Right ventricle myocardium inferior (tissue), 1 donor: Measurements from ENCODE around the gene KIF15. TPM values are rescaled to one million over a fixed set of nuclear protein-coding genes. Genes with fewer than 3 reads are reported as not detected.

Source experiments
- ATAC-seq: fragments of 200-7000 bp; cut with Tn5 transposase; one replicate; pipeline ENCODE4 v1.9.1; 2020; ENCODE audit warnings: mild to moderate bottlenecking, moderate library complexity
- DNase-seq: peaks from one replicate; pipeline ENCODE4 v3.0.0; 2021; ENCODE audit errors: missing footprints
- intact Hi-C: fragments of 100-400 bp; cut with DNase I; formaldehyde crosslinking; loops from one replicate; pipeline ENCODE4 v1.11.0; 2022
- total RNA-seq: library from RNA; stranded (reverse); fragmentation: NEBNext Ultra II Directional; extraction: Animal tissue kit (Norgen Biotek cat#: 25700); gene quantifications from one replicate; pipeline ENCODE4 v1.2.1, GENCODE V29; 2021
- donor health status: DM: no; HTN: yes; CAD: no; lungs with severe emphysema.

Gene KIF15
- total RNA-seq, 1 donor from 2014 or later: 1.2 TPM

DNA sequence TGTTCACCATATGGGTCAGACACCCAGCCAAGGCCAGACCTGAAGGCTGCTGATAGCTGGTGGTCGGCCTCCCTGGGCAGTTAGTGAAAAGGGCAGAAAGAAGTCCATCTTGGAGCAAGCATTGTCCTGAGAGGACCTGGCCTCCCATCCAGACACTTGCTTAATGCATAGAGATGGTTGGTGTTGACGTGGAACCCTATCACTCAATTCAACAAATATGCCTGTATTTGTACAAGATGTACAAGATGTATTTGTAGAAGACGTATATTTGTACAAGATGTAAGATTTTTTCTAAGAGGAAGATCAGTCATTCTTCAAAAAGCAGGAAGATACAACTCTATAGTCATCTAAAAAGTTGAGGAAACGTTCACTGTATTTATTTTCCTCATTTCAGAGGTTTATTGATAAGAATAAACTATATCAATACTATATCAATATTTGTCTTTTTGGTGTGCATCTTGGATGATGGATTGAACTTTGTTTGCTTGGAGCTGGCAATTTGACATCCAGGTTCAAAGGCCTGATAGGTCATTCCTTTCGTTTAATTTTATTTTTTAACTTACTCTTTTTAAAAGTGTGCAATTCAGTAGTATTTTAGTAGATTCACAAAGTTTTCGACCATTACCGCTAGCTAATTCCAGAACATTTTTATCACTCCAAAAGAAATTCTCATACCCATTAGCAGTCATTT, 106.0 kb downstream of the KIF15 start:
- ATAC-seq (no peak), DNase-seq (no peak)
- intact Hi-C loops: loop anchor here (10.0 kb wide), 1 partner anchor 167 kb away; no protein-coding TSS in a partner anchor

DNA sequence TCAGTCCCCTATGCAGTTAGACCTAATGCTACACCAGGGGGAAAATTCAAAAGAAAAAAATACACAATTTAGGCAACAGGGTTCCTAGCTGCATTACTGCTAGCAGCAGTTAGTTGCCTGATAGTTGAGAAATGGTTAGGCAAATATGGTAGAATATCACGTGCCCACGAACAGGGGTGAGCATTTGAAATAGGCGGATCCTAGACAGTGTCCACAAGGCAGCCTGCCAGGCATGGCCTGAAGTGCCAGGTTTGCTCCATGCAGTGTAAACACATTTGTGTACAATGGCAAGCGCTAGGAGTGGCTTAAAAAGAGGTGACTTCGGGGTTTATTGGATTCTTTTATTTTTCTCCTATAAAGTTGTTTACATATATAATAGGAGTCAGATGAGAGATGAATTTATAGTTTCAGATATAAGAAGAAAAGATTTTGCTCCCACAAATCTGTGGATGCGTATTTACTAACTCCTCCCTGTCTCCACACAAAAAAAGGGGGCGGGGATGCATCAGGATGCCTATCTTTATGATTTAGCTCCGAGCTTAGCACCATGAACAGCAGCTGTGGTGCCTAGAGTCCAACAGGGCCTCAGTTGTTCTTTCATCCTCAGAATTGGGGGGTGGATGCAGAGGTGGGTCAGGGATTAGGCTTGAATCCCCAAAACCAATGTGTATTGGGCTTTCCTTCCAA, 108.9 kb downstream of the KIF15 start:
- intact Hi-C loops: no loop called here
- ATAC-seq (no peak), DNase-seq (no peak)

DNA sequence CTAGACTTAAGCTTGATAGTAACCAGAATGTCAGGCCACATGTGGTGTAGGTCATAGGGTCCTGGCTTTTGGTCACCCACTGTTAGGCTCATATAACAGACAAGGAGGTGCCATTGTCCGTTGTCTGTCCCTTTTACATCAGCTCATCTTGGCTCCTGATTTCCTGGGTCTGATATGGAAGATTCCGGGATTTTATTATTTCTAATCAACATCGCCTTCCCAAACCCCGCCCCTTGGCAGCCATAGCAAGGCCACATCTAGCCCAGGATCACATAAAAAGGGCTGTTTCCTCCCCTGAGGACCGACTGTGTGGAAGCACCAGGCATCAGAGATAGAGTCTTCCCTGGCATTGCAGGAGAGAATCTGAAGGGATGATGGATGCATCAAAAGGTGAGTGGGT, 112.7 kb downstream of the KIF15 start, which contains the start of gene TGM4:
Gene TGM4, plus strand, starts transcription at position 301 of the 400 bp plus-strand sequence. Its CDS starts 71 bp downstream, at position 372.
- DNase-seq (no peak), ATAC-seq (no peak)
- intact Hi-C loops: no loop called here

DNA sequence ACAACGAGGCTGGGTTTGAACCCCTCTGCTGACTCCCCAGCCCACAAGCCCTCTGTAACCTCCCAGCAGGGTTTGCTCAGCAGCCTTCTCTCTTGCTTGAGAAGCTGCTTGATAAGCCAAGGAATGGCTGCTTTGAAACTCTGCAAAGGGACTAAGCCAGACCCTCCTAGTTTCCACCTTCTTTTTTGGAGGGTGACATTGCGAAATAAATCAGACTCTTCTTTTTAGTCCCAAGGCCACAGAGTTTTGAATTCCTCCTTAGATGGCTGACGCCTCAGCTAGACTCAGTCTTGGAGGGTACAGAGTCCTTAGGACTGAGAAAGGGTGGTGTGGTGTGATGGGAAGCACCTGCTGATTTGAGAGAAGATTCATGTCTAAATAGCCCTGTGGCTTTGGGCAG, 114.0 kb downstream of the KIF15 start:
- ATAC-seq (no peak), DNase-seq (no peak)
- intact Hi-C loops: no loop called here

DNA sequence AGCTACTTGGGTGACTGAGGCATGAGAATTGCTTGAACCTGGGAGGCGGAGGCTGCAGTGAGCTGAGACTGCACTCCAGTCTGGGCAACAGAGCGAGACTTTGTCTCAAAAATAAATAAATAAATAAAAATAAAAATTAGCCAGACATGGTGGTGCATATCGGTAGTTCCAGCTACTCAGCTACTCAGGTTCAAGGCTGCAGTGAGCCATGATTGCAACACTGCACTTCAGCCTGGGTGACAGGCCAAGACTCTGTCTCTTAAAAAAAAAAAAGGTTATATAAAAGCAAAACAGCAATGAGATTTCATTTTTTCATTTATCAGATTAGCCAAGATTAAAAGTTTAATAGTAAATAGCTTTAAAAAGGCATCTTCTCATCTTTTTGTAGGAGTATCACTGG, 115.7 kb downstream of the KIF15 start:
- ATAC-seq (no peak), DNase-seq (no peak)
- intact Hi-C loops: no loop called here

DNA sequence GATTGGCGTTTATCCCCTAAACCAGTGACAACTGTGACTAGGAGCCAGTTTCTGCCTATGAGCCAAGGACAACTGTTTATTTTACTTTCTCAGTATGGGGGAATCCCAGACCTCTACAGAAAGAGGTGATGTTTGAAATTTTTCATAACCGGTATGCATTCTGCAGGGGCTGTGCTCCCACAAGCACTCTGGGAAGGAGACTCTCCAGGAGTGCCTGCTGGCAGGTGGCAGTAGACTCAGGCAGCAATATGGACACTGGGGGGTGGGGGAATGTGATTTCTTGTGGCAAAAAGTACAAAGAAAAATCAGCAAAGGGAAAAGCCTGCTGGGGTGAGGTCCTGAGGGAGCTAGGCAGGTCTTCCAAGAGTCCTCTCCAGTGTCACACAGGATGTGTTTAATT, 118.7 kb downstream of the KIF15 start:
- ATAC-seq (no peak), DNase-seq (no peak)
- intact Hi-C loops: no loop called here

DNA sequence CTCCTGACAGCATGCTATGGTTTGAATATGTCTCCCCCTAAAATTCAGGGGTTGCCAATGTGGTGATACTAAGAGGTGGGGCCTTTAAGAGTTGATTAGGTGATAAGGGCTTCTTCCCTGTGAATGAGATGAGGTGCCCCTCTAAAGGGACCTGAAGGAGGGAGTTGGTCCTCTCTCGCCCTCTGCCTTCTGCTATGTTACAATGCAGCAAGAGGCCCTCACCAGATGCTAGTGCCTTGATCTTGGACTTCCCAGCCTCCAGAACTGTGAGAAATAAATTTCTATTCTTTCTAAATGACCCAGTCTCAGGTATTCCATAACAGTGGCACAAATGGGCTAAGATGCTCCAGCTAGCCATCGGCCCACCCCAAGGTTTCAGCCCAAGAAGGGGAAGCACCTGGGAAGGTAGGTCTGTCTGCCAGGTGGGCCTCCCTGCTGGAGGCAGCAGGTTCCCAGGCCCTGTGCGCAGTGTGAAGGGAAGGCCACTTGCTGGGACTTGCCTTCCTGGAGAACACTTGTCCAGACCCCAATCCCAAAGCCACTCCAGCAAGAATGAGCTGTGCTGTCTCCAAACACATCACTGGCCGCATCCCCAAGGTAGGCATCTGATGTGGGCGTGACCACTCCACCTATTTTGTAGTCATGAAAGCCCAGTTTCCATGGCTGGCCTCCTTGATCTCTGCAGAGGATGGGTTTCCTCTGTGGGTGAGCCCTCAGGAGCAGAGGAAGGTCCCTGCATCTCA, 121.8 kb downstream of the KIF15 start:
- ATAC-seq (no peak), DNase-seq (no peak)
- intact Hi-C loops: no loop called here

DNA sequence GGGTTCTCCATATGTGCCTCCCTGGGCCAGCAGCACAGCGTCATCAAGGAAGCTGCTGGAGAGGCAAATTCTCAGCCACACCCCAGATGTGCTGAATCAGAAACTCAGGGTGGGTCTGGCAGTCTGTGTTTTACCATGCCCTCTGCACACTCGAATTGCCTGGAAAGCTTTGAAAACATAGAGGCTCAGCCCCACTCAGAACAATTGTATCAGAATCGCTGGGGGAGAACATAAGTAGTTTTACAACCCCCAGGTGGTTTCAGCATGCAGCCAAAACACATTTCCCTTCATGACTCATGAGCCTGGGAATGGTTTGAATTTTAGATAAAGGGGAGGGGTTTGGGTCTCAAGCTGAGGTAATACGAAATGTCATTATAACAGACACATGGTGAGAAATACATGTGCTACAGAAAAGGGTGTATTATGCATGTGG, 122.4 kb downstream of the KIF15 start:
- no peak for ATAC-seq
- intact Hi-C loops: no loop called here
- DNase-seq: no peak

DNA sequence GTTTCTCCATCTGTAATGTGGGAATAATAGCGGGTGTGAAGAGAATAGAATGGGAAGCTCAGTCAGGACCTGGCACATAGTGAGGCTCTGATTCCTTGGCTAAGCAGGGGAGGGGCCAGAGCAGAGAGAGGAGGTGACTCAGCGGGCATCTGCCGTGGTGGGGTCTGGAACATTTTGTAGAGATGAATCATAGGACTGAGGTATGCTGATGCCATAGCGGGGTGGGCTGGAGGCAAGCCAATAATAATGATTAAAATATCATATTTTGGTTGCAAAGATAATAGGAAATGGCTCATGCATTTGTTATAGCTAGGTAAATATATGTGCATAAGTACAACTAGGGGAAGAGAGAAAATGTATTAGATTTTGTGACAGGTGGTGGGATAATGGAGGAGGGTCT, 124.0 kb downstream of the KIF15 start:
- ATAC-seq (no peak), DNase-seq (no peak)
- intact Hi-C loops: no loop called here

DNA sequence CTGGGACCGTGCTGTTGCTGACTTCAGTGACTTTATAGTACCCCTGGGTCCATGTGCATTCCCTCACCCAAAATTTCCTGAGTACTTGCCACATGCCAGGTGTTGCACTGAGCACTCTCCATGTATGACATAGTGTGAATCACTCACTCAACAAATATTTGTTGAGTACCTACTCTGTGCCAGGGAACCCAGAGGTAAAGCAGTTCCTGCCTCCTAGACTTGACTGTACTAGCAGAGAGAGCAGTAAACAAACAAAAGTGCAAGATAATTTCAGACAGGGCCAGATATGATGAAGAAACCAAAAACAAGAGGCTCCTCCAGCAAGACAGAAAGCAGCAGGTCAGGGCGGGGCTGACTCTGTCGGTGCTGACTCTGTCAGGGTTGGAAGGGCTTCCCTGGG, 125.0 kb downstream of the KIF15 start:
- ATAC-seq (no peak), DNase-seq (no peak)
- intact Hi-C loops: no loop called here

DNA sequence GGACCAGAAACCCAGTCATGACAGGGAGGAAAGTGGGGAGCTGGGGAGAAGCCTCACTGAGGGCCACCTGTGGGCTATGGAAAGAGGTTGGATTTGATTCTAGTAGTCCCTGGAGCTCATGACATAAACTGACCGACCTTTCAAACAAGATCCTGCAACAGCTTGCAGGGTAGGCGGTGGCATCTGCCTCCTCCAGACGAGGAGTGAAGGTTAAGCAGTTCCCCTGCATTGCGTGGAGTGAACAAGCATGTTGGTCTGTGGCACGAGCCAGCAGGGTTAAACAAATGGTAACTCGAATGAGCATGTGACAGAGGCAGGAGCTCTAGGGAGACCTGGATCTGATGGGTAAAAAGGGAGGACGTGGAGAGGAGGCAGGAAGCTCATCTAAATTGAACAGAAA, 125.5 kb downstream of the KIF15 start:
- intact Hi-C loops: no loop called here
- no peak for DNase-seq
- ATAC-seq: no peak

DNA sequence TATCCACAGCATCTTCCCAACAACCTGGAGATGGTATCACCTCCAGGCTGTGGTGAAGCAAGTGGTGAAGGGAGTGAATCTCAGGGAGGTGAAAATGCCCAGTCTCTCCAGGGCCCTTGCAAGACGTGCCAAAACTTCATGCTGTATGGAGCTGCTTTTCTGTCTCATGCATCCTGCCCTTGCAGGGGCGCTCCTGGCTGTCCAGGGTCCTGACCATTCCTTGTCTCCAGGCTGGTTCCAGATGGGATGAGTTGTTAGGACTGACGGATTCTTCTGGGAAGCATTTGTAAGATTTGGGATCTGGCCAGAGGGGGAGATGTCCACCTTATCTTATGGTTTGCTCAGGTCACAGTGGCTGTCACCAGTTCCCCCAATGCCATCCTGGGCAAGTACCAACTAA, 128.7 kb downstream of the KIF15 start:
- intact Hi-C loops: no loop called here
- no peak for ATAC-seq
- no peak for DNase-seq

DNA sequence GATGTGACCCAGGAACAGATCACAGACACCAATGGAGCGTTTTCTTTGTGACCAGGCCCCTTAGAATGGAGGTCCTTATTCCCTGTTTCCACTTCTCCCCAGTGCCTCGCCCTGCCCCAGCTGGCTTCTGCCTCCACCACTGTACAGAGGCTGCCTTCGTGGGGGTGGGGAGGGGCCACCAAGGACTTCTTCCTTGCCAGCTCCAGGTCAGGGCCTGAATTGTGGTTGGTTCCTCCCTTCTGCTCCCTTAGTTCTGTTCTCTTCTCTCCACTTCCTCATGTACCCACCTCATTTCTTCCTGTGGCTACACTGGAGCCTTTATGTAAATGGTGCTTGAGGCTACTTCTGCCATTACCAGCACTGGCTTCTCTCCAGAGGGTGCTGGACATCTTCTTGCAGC, 129.3 kb downstream of the KIF15 start:
- DNase-seq: no peak
- ATAC-seq: no peak
- intact Hi-C loops: no loop called here

DNA sequence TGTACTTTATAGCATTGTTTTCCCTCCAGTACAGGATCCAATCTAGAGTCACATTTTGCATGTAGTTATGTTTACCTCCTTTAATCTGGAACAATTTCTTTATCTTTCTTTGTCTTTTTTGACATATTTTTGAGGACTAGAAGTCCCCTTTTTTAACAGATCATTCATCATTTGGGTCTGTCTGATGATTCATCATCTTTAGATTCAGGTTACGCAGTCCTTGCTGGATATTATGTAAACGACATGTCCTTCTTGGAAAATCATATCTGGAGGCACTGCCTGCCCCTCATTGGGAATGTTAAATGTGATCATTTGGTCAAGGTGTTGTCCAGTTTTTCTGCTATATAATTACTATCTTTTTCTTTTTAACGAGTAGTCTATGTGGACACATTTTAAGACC, 131.1 kb downstream of the KIF15 start:
- intact Hi-C loops: no loop called here
- no peak for ATAC-seq

DNA sequence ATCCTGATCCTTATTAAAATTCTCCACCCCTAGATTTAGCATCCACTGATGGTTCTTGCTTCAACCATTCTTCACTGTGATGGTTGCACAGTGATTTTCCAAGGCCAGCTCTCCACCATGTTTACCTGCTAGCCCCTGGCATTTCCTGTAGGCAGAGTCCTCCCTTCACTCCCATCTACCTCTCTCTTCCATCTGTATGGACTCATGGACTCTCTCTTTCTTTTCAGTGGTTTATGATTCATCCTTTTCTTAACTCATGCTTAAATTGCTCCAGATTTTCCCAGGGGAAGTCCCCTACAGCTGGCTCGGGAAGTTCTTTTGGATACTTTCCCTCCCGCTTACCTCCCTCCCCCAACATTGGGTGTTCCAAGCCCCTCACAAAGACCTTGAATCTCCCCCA, 131.5 kb downstream of the KIF15 start:
- intact Hi-C loops: no loop called here
- no peak for ATAC-seq
- DNase-seq: no peak

More for the DNA sequence above, 131.1 kb downstream of the KIF15 start:
- DNase-seq: no peak

DNA sequence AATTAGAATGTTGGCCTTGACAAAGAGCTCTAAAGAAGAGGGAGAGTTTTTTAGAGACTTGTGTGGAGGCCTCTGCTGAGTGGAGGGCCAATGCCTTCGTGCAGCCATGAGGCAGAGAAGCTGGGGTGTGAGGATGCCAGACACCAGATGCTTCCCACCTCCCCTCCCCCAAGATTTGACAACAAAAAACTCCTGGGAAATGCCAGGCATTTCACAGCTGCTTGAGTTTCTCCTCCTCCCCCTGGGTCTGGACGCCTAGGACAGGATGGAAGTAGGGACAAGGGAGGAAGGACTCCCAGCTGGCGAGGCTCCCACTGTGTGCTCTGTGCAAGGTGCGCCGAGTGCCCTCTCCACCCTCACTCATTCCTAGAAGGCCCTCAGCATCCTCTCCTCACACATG, 132.9 kb downstream of the KIF15 start:
- intact Hi-C loops: no loop called here
- ATAC-seq: no peak
- no peak for DNase-seq

DNA sequence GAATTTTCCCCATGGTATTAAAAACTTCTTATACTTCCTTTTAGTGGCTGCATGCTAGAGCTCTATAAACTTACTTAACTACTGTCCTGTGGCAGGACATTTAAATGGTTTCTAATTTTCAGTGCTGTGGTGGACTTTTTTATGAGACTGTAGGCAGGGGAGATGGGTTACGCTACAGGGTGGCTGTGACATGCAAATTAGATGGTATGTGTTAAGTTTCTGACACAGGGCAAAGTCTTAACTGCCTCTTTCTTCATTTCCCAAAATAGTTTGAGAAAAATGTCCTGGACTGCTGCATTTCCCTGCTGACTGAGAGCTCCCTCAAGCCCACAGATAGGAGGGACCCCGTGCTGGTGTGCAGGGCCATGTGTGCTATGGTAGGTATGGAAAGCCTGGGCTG, 134.8 kb downstream of the KIF15 start:
- intact Hi-C loops: no loop called here
- no peak for DNase-seq
- no peak for ATAC-seq

DNA sequence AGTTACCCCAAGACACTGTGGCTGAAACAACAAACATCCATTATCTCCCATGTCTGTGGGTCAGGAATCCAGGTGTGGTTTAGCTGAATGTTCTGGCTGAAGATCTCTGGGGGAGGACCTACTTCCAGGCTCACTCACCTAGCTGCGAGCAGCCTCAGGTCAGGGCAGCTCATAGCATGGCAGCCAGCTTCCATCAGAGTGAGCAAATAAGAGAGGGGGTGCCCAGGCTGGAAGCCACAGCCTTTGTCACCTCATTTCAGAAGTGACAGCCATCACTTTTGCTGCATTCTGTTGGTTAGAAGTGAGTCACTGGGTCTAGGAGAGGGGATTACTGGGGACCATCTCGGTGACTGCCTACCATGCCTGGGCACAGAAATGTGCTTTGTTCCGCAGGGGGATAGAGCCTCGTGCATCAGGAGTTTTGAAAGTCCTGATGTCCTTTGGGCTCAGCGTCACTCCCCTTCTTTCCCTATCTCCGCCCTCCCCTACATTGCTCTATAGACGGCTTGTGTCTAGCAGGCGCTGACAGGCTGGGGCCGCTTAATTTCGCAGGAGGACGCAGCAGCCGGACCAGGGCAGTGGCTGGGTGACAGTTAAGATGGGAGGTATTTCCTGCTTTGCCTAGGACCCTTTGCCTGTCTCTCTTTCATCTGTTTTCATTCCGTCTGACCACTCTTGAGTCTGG, 138.2 kb downstream of the KIF15 start:
- intact Hi-C loops: no loop called here
- no peak for ATAC-seq
- no peak for DNase-seq

DNA sequence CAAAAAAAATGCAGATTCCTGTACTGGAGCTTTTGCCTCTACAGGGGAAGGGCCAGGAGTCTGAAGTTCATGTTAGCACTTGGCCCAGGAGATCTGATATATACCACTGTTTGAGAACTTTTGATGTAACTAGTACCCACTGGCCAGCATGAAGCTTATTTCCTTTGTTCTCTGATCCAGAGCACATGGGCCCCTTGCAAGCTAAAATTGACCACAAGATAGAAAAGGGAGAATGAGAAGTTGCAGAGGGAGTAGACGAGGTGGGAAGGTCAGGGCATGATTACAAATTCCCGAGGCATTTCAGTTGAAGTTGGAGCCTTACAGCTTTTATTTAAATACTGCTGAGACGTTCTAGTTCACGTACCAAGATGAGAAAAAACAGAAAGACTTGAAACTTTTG, 141.0 kb downstream of the KIF15 start:
- intact Hi-C loops: no loop called here
- no peak for ATAC-seq
- DNase-seq: no peak
